GM12872 (cell line): ENCODE results near the gene PSMD13.
A peak's percentile ranks its signal among the peaks of the same experiment; 100 is the strongest.

Source experiments
- CTCF ChIP-seq: IDR thresholded peaks from 3 replicates; pipeline ENCODE4 v1.5.1; 2011; ENCODE audit warnings: low read depth, mild to moderate bottlenecking, low read length, moderate library complexity; ENCODE audit not compliant: insufficient read depth

The PSMD13 gene

GRCh38 chr11:253160-253885 lies 16.5 kb downstream of the PSMD13 start:
- no peak for TF ChIP-seq CTCF

GRCh38 chr11:253886-254270 lies 17.1 kb downstream of the PSMD13 start:
- no peak for TF ChIP-seq CTCF

- no peak for TF ChIP-seq CTCF
Observed at GRCh38 chr11:255176-255575, 18.4 kb downstream of the PSMD13 start.

GRCh38 chr11:255816-256215 lies 19.0 kb downstream of the PSMD13 start:
- TF ChIP-seq CTCF, result no peak

- no peak for TF ChIP-seq CTCF
Observed at GRCh38 chr11:256952-257737, 20.4 kb downstream of the PSMD13 start.

GRCh38 chr11:257766-258493 lies 21.2 kb downstream of the PSMD13 start:
- peak; percentile 56 for TF ChIP-seq CTCF

- no peak for TF ChIP-seq CTCF
Observed at GRCh38 chr11:259413-259812, 22.6 kb downstream of the PSMD13 start.
